GM12801 (cell line): Measurements from ENCODE around the gene AUNIP.

ENCODE experiments used
- TF ChIP-seq, protein P1 (sequence below): IDR thresholded peaks from one replicate; pipeline ENCODE4 v1.5.1; 2011; ENCODE audit warnings: control low read depth; ENCODE audit not compliant: insufficient read length; ENCODE audit errors: extremely low read depth

AUNIP gene

DNA sequence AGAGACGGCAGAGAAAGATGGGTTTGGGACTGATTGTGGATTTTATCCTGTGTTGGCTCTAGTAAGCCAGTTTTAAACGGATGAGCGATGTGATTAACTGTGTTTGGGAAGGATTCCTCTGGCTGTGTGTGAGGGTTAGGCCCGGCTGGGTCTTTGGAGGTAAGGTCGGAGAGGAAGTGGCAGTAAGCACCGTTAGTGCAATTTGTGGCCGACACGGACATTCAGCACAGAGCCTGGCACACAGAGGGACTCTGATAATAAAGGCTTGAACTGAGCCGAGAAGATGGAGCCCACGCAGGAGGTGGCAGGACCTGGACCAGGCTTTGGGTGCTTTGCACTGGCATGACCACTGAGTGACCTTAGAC is 38.2 kb downstream of the AUNIP start:
- TF ChIP-seq, protein P1, sequence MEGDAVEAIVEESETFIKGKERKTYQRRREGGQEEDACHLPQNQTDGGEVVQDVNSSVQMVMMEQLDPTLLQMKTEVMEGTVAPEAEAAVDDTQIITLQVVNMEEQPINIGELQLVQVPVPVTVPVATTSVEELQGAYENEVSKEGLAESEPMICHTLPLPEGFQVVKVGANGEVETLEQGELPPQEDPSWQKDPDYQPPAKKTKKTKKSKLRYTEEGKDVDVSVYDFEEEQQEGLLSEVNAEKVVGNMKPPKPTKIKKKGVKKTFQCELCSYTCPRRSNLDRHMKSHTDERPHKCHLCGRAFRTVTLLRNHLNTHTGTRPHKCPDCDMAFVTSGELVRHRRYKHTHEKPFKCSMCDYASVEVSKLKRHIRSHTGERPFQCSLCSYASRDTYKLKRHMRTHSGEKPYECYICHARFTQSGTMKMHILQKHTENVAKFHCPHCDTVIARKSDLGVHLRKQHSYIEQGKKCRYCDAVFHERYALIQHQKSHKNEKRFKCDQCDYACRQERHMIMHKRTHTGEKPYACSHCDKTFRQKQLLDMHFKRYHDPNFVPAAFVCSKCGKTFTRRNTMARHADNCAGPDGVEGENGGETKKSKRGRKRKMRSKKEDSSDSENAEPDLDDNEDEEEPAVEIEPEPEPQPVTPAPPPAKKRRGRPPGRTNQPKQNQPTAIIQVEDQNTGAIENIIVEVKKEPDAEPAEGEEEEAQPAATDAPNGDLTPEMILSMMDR: no peak

DNA sequence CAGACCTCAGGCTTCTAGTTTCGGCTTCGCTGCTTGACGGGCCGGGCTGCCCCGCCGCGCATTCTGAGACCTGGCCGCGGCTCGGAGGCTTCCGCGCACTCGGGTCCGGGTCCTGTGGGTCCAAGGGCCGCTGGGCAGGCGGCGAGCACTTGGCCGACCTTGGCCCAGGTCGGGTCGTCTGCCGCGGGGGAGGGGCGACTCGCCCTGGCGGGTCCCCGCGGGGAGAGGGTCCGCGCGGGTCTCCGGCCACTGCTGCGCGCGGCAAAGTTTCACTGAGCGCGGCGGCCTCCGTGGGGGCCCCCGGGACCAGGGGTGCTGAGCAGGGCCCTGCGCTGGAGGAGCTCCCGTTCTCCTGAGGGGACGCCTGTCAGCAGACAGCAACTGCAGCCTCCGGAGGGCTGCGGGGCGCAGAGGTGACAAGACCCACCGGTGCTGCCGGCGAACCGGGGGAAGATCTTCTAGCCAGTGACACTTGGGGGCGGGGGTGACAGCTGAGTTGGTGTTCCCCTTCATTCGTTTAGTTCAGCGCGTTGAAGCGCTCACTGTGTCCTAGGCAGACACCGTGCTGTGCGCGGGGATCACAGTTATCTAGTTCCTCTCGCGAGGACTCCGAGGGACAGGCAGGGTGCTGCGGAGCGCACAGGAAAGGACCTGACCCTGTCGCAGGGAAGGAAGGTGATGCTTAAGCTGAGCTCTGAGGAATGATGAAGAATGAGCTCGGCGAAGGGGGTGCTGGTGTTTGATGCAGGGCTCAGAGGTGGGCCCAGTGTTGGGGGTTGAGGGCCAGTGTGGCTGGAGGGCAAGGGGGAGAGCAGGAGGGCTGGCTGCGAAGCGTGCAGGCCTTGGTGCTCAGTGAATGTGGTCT is 38.8 kb downstream of the AUNIP start:
- TF ChIP-seq, protein P1: no peak

DNA sequence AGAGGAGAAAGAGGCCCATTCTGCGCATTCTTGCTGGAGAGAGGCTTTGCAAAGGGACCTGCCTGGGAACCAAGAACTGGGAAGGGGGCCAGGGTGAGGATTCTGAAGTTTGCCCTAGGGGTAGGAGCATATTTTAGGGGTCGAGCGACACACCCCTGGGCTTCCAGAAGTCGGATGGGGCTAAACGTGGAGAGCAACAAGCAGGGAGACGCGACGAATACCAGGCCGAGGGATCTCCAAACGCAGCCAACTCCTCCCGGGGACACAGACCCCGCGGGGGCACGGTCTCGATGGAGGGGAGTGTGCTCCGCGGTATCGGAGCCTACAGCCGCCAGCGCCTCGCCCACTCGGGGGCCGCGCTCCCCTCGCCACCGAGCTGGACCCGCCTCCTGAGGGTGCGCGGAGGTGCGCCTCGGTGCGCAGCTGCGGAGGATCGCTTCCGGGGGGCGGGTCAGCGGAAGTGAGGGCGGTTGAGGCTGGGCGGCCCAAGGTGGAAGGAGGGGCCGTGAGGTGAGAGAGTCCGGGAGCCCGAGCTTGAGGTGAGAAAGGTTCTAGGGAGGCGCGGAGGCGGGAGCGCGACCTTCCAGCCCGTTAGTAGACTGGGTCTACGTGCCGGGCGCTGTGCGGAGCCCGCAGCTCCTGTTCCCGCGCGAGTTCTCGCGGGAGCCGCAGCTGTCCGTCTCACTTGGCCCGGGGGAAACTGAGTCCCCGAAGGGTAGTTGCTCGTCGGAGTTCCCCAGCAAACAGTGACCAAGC is 39.6 kb downstream of the AUNIP start, which contains the start of gene MTFR1L:
MTFR1L (plus strand) TSS at position 464 of the 756 bp plus-strand sequence. CDS start 3,151 bp downstream, outside the sequence.
- TF ChIP-seq, protein P1: no peak

DNA sequence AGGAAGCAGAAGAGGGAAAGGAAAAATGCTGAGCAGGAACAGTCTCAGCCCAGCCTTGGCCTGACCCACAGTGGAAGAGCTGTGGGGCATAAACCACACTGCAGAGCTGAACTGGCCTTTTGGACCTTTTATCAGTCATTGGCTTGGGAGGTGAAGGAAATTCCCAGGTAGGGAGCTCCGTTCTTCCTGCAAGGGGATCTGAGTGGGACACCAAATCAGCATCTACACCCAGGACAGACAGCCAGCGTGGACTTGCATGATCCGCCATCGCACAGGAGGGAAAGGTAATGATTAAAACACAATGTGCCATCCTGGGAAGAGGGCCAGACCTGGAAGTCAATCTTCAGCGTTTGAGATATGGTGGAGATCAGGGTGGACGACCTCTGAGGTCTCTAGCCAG is 40.7 kb downstream of the AUNIP start:
- TF ChIP-seq, protein P1: no peak

DNA sequence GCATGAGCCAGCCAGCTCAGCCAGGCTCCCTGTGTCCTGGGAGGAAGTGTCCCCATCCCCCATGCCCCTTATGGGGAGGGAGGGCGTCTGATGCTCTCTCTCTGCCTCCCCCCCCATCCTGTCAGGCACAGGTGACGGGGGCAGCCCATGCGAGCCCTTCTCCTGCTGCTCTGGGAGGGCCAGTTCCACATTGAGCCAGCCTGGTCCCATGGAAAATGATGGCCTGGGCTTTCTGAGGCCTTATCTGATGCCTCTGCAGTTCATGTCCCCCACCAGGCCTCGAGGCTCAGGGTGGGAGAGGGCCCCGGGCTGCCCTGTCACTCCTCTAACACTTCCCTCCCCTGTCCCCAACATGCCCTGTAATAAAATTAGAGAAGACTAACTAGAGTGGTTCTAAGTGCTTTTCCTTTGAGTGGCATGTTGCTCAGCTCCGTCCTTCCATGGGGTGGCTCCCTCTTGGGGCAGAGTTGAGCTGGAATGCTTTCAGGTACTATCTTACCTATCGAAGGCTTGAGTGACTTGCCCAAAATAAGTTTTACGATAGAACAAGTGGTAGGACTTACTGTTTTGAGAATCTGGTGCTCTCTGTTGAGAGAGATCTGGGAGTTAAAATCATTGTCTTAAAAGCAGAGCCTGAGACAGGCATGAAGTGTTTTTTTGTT is 41.3 kb downstream of the AUNIP start:
- TF ChIP-seq, protein P1: no peak

DNA sequence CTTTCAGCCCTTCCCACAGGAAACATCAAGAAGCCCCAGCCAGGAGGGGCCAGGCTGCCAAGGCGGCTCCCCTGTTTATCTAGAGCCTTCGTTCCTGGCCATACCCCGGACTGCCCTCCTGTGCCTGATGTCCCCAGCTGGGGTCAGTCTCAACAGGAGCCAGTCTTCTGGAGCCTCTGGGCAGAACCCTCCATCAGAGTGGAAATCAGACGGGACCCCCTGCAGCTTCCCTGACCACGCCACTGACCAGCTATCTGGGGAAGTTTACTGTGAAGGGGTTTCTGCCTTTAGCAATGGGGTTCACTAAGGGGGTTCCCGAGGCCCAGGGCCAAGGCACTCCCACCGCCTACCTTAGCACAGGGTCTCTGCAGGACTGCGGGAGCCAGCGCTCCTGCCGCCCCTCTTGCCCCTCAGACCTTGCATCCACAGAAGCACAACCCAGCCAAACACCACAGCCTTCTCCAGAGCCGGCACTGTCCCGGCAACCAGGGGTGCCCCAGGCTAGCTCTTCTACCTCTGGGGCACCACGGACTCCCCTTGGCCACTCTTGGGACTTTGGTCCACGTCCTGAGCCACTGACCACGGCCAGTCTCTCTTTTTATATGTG is 43.0 kb downstream of the AUNIP start:
- TF ChIP-seq, protein P1: no peak
